ENCODE results near the gene FADS1. TPM values are rescaled to one million over a fixed set of nuclear protein-coding genes. Genes with fewer than 3 reads are reported as not detected.

FADS1 gene
- total RNA-seq, 1 experiment from 2014 or later: 186 TPM

- CTCF ChIA-PET: no interaction called here
- H3K4me3 ChIP-seq (ENCODE audit: low read depth in 2 of 2, low read length in 2 of 2): no peak overlapping the region
- in situ Hi-C loops (cut with HindIII; ENCODE audit: low pct_unique_long_range_greater_than_20kb, low sequenced_read_pairs) (no loop called here), intact Hi-C loops (cut with micrococcal nuclease; ENCODE audit: unreplicated experiment) (no loop called here)
- no TSS peak for BruUV-seq (replicated peaks)
- H3K36me3 ChIP-seq (ENCODE audit: control insufficient read depth, insufficient read depth, low read length): no peaks in the 10 kb centered on the region
- peaks cover 3% of the 10 kb centered on the region for H3K4me1 ChIP-seq (ENCODE audit: control insufficient read depth, insufficient read depth, low read length)
- POLR2A ChIA-PET: no interaction called here
- no peak overlapping the region for H3K27ac ChIP-seq (ENCODE audit: low read length)
- H3K27me3 ChIP-seq (ENCODE audit: control insufficient read depth, insufficient read depth, low read length): no peaks in the 10 kb centered on the region
- DNase-seq (ENCODE audit: low read depth, low spot score) (no peak), ATAC-seq (no peak)
- TF ChIP-seq TCF7L2 (IDR thresholded peaks at IDR 0.05; ENCODE audit: low read depth, low read length) (no peak), REST (IDR thresholded peaks at IDR 0.05; ENCODE audit: insufficient read depth in 1 of 2, low read depth in 2 of 2, low read length in 1 of 2) (no peak), SIN3A (IDR thresholded peaks at IDR 0.05; ENCODE audit: borderline replicate concordance, insufficient read depth, low read depth, low read length) (no peak), CTCF (IDR thresholded peaks at IDR 0.05) (no peak), POLR2AphosphoS5 (IDR thresholded peaks at IDR 0.05; ENCODE audit: low read depth, low read length) (no peak)
- H3K9me3 ChIP-seq (ENCODE audit: control insufficient read depth, insufficient read depth, low read depth, low read length): no peaks in the 10 kb centered on the region
These were observed 42.4 kb downstream of the FADS1 start for GRCh38 chr11:61774411-61774810.

GRCh38 chr11:61773809-61774208 is 43.0 kb downstream of the FADS1 start:
- CTCF ChIA-PET: no interaction called here
- BruUV-seq (replicated peaks): no TSS peak

More at GRCh38 chr11:61773809-61774208, 43.0 kb downstream of the FADS1 start:
- in situ Hi-C loops (cut with HindIII; ENCODE audit: low pct_unique_long_range_greater_than_20kb, low sequenced_read_pairs) (no loop called here), intact Hi-C loops (cut with micrococcal nuclease; ENCODE audit: unreplicated experiment) (no loop called here)
- POLR2A ChIA-PET: no interaction called here
- Histone ChIP-seq H3K27ac (ENCODE audit: low read length) (no peak overlapping the region), H3K36me3 (ENCODE audit: control insufficient read depth, insufficient read depth, low read length) (no peaks in the 10 kb centered on the region), H3K4me1 (ENCODE audit: control insufficient read depth, insufficient read depth, low read length) (peaks cover 3% of the 10 kb centered on the region), H3K4me3 (ENCODE audit: low read depth in 2 of 2, low read length in 2 of 2) (no peak overlapping the region), H3K9me3 (ENCODE audit: control insufficient read depth, insufficient read depth, low read depth, low read length) (no peaks in the 10 kb centered on the region), H3K27me3 (ENCODE audit: control insufficient read depth, insufficient read depth, low read length) (no peaks in the 10 kb centered on the region)
- DNase-seq (ENCODE audit: low read depth, low spot score) (no peak), ATAC-seq (no peak)
- TF ChIP-seq SIN3A (IDR thresholded peaks at IDR 0.05; ENCODE audit: borderline replicate concordance, insufficient read depth, low read depth, low read length) (no peak), REST (IDR thresholded peaks at IDR 0.05; ENCODE audit: insufficient read depth in 1 of 2, low read depth in 2 of 2, low read length in 1 of 2) (no peak), CTCF (IDR thresholded peaks at IDR 0.05) (no peak), TCF7L2 (IDR thresholded peaks at IDR 0.05; ENCODE audit: low read depth, low read length) (no peak), POLR2AphosphoS5 (IDR thresholded peaks at IDR 0.05; ENCODE audit: low read depth, low read length) (no peak)
